Epithelial cell of proximal tubule (primary cell): Measurements from ENCODE around the gene SULT4A1. TPM values are rescaled to one million over a fixed set of nuclear protein-coding genes. Genes with fewer than 3 reads are reported as not detected.

Experiments used
- DNase-seq: peaks from one replicate; pipeline ENCODE4 v3.0.0-alpha.2; 2011; ENCODE audit warnings: low read depth
- H3K4me3 ChIP-seq: 2 replicates; pipeline ENCODE4 v1.5.1; 2011; ENCODE audit warnings: low read depth, mild to moderate bottlenecking, low read length
- total RNA-seq: library from RNA; depleted of rRNA; stranded (reverse); fragments of >200 nt; gene quantifications from 2 replicates; pipeline ENCODE4 v1.2.3, GENCODE V29; 2015
- TF ChIP-seq, protein P1 (sequence below): conservative IDR thresholded peaks from 2 replicates; pipeline ENCODE4 v1.5.1; 2012; ENCODE audit warnings: low read depth, mild to moderate bottlenecking, low read length

Gene SULT4A1
- total RNA-seq, 1 donor from 2014 or later: 2.1 TPM

DNA sequence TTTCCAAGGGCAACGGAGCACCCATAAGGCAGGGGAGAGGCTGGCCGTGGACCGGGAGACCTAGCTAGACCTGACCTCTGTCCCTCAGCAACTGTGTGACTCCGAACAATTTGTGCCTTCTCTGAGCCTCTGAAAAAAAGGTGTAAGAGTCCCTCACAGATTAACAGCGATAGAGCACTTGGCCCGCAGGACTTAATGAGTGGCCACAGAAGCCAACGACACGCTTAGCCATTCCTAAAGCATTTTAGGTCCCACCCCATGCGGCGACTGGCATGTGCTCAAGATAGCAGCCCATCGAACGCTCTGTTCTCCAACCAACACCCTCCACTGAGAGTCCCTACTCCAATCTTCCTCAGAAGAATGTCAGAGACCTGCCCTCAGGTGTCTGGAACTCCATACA, 1.5 kb downstream of the SULT4A1 start:
- DNase-seq: no peak
- no peak overlapping the region for H3K4me3 ChIP-seq
- TF ChIP-seq, protein P1, sequence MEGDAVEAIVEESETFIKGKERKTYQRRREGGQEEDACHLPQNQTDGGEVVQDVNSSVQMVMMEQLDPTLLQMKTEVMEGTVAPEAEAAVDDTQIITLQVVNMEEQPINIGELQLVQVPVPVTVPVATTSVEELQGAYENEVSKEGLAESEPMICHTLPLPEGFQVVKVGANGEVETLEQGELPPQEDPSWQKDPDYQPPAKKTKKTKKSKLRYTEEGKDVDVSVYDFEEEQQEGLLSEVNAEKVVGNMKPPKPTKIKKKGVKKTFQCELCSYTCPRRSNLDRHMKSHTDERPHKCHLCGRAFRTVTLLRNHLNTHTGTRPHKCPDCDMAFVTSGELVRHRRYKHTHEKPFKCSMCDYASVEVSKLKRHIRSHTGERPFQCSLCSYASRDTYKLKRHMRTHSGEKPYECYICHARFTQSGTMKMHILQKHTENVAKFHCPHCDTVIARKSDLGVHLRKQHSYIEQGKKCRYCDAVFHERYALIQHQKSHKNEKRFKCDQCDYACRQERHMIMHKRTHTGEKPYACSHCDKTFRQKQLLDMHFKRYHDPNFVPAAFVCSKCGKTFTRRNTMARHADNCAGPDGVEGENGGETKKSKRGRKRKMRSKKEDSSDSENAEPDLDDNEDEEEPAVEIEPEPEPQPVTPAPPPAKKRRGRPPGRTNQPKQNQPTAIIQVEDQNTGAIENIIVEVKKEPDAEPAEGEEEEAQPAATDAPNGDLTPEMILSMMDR: no peak

DNA sequence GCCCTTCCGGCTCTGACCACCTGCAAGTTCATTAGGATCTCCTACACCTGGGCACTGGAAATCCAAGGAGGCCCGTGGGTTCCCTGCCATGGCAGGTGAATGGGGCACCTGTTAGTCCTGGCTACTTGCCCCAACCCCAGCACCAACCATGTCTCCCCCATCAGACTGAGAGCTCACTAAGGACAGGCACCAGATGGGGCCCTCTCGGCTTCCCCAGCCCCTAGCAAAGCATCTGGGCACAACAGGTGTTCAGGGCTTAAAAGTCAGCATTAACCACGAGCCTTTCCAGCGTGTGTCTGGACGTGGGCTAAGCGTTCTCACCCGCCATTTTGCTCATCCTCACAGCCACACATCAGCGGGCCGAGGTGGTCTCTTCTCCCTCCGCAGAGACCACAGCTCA, 2.2 kb downstream of the SULT4A1 start:
- no peak for DNase-seq
- TF ChIP-seq, protein P1: no peak

DNA sequence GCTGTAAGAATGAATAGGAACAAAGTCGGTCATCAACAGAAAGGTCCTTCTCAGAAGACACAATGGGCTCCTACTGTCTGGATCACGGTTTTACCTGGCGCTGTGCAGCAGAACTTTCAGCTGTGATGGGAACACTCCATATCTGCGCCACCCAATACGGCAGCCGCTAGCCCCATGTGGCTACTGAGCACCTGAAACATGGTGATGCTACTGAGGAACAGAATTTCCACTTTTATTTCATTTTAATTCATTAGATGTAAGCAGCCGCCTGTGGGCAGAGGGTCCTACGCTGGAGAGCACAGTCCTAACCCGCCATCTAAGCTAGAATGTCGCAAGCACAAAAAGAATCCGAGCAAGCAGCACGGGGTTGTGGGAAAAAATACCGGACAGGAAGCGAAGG, 2.7 kb downstream of the SULT4A1 start:
- no peak for DNase-seq
- TF ChIP-seq, protein P1: no peak
- no peak overlapping the region for H3K4me3 ChIP-seq

More for the DNA sequence above, 2.2 kb downstream of the SULT4A1 start:
- no peak overlapping the region for H3K4me3 ChIP-seq

DNA sequence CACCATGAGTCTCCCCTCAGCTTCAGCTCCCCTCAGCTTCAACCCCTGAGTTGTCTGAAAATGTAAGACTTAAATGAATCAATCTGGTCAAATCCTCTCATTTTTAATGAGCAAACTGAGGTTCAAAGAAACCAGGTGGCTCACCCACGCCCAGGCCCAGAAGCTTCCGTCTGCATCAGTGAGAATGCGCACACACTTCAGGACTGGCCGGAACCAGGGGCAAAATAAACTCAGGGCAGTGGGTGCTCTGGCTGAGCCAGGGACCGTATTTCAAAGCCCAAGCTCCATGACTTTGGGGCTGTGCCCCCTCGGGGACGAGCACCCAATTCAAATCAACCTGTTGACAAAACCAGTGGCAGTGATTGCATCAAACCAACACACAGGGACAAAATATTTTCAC, 3.1 kb downstream of the SULT4A1 start:
- TF ChIP-seq, protein P1: no peak
- H3K4me3 ChIP-seq: no peak overlapping the region
- DNase-seq: no peak

DNA sequence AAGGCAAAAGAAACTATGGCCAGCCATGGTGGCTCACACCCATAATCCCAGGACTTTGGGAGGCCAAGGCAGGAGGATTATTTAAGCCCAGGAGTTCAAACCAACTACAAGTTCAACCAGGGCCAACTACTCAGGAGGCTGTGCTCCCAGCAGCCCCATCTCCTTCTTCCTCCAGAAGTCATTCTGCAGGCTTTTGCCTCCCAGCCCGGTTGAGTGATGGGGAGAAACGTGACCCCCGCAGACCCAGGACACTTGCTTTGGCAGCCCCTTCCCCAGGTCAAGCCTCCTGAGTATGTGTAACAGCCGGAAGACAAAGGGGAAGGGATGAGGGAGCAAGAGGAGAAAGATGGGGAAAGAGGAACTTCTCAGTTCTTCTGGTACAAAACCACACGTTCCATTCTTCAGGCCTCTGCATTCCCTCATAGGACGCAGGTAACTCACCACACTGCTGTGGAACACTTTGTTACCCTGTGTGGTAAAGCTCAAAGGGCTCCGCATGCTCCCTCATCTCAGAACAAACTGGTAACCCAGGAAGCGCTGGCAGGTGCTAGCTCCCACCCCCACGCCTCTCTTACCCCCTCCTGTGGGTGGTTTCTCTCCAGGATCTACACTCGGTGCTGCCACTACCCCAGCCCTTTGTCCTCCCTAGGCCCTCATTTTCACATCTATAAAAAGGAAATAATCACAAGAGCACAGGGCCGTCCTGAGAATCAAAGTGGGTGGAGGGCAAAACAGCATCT, 4.0 kb downstream of the SULT4A1 start:
- H3K4me3 ChIP-seq: no peak overlapping the region
- no peak for DNase-seq
- TF ChIP-seq, protein P1: no peak

DNA sequence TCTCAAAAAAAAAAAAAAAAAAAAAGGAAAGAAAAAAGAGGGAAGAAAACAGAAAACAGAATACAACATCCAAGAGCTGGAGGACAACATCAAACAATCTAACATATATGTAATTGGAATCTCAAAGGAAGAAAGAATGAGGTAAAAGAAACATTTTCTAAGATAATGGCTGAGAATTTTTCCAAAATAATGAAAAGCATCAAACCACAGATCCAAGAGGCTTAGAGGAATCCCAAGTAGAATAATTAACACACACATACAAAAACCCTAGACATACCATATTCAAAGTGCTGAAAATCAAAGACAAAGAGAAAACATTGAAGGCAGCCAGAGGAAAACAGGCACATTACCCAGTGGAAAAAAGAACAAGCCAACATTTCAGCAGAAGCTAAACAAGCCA, 4.9 kb downstream of the SULT4A1 start:
- TF ChIP-seq, protein P1: no peak
- DNase-seq: no peak
- no peak overlapping the region for H3K4me3 ChIP-seq

DNA sequence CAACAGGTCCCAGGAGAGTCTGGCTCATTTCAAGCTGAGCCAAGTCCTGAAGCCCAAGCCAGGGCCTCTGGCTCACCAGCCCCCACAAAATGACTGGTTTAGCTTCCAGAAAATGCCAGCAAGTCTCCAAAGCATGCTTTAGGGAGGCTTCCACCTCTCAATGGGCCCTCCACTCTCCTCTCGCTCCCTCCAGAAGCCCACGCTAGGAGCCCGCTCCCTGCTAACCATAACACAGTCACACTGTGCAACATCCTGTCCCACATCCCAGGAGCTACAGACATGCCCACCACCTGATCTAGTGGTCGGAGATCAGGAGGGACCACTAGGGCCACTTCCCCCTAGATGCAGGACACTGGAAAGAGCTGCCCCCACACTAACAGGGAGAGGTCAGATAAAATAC, 6.9 kb downstream of the SULT4A1 start:
- no peak for DNase-seq
- TF ChIP-seq, protein P1: no peak
- no peak overlapping the region for H3K4me3 ChIP-seq
